ENCODE measurements around the gene MPRIP.
A peak's percentile ranks its signal among the peaks of the same experiment; 100 is the strongest.

Gene MPRIP

GRCh38 chr17:17104036-17104435 lies 61.8 kb downstream of the MPRIP start (continued):
- no peak for TF ChIP-seq ZNF704 (tag by site-specific recombination; IDR thresholded peaks at IDR 0.05)
- TF ChIP-seq ZNF174 (tag by site-specific recombination; IDR thresholded peaks at IDR 0.05): no peak
- TF ChIP-seq ZNF544 (tag by site-specific recombination; IDR thresholded peaks at IDR 0.05): no peak

GRCh38 chr17:17104494-17104893 lies 62.2 kb downstream of the MPRIP start:
- Histone ChIP-seq H3K27ac (ENCODE audit: extremely low read depth, low read depth, low read length) (no peak overlapping the region), H3K36me3 (ENCODE audit: control insufficient read depth in 2 of 2, insufficient read depth in 1 of 2, low read length in 2 of 2) (peaks cover 0 to 40% of the 10 kb centered on the region in 2 experiments; a peak in 1 of 3 replicates), H3K4me1 (ENCODE audit: control insufficient read depth, insufficient read depth, low read length) (peaks cover 6% of the 10 kb centered on the region), H3K9me3 (ENCODE audit: control insufficient read depth, insufficient read depth, low read depth, low read length) (no peaks in the 10 kb centered on the region), H3K4me3 (ENCODE audit: low read depth, low read length) (no peak overlapping the region)
- POLR2A ChIA-PET: no interaction called here
- CTCF ChIA-PET: no interaction called here
- TF ChIP-seq ZFHX2 (tag by site-specific recombination; conservative IDR thresholded peaks at IDR 0.05) (peak; percentile 90), EGR2 (tag by site-specific recombination; IDR thresholded peaks at IDR 0.05; ENCODE audit: low read depth) (peak; percentile 94), MYNN (tag by site-specific recombination; IDR thresholded peaks at IDR 0.05; ENCODE audit: borderline replicate concordance) (no peak)

- CTCF ChIA-PET: interaction anchor here (0.6 to 1.1 kb wide), 2 partner anchors 12 to 114 kb away, joined by 3 to 8 read pairs; no protein-coding TSS in a partner anchor
- H3K4me3 ChIP-seq (ENCODE audit: low read depth, low read length): no peak overlapping the region
- H3K27ac ChIP-seq (ENCODE audit: extremely low read depth, low read depth, low read length): no peak overlapping the region; the same call in 1 of the 2 replicates
- peaks cover 8% of the 10 kb centered on the region for H3K4me1 ChIP-seq (ENCODE audit: control insufficient read depth, insufficient read depth, low read length)
- H3K9me3 ChIP-seq (ENCODE audit: control insufficient read depth, insufficient read depth, low read depth, low read length): no peaks in the 10 kb centered on the region
- no peak for TF ChIP-seq GLIS2 (tag by site-specific recombination; IDR thresholded peaks at IDR 0.05)
- POLR2A ChIA-PET: no interaction called here
- H3K36me3 ChIP-seq (ENCODE audit: control insufficient read depth in 2 of 2, insufficient read depth in 1 of 2, low read length in 2 of 2): peaks cover 0 to 36% of the 10 kb centered on the region in 2 experiments; a peak in 1 of 3 replicates
These were observed 63.7 kb downstream of the MPRIP start for GRCh38 chr17:17105976-17106375.

GRCh38 chr17:17106756-17107155 lies 64.5 kb downstream of the MPRIP start:
- no peaks in the 10 kb centered on the region for H3K9me3 ChIP-seq (ENCODE audit: control insufficient read depth, insufficient read depth, low read depth, low read length)
- POLR2A ChIA-PET: no interaction called here
- peaks cover 8% of the 10 kb centered on the region for H3K4me1 ChIP-seq (ENCODE audit: control insufficient read depth, insufficient read depth, low read length)
- H3K4me3 ChIP-seq (ENCODE audit: low read depth, low read length): no peak overlapping the region
- TF ChIP-seq KLF16 (tag by site-specific recombination; IDR thresholded peaks at IDR 0.05): no peak
- no peak overlapping the region for H3K27ac ChIP-seq (ENCODE audit: extremely low read depth, low read depth, low read length)
- CTCF ChIA-PET: no interaction called here
- peaks cover 0 to 34% of the 10 kb centered on the region in 2 experiments; a peak in 1 of 3 replicates for H3K36me3 ChIP-seq (ENCODE audit: control insufficient read depth in 2 of 2, insufficient read depth in 1 of 2, low read length in 2 of 2)

- POLR2A ChIA-PET: no interaction called here
- peaks cover 0 to 31% of the 10 kb centered on the region in 2 experiments; a peak in 1 of 3 replicates for H3K36me3 ChIP-seq (ENCODE audit: control insufficient read depth in 2 of 2, insufficient read depth in 1 of 2, low read length in 2 of 2)
- CTCF ChIA-PET: no interaction called here
- H3K9me3 ChIP-seq (ENCODE audit: control insufficient read depth, insufficient read depth, low read depth, low read length): no peaks in the 10 kb centered on the region
- peaks cover 8% of the 10 kb centered on the region for H3K4me1 ChIP-seq (ENCODE audit: control insufficient read depth, insufficient read depth, low read length)
- H3K4me3 ChIP-seq (ENCODE audit: low read depth, low read length): no peak overlapping the region
- no peak overlapping the region for H3K27ac ChIP-seq (ENCODE audit: extremely low read depth, low read depth, low read length)
- TF ChIP-seq ZNF600 (tag by site-specific recombination; IDR thresholded peaks at IDR 0.05): peak; percentile 29; the same call in 1 of the 2 replicates
- no peak for TF ChIP-seq TRIM28 (IDR thresholded peaks at IDR 0.05; ENCODE audit: borderline replicate concordance, low read length)
These were observed 65.0 kb downstream of the MPRIP start for GRCh38 chr17:17107281-17107680.

- Histone ChIP-seq H3K4me1 (ENCODE audit: control insufficient read depth, insufficient read depth, low read length) (peaks cover 8% of the 10 kb centered on the region), H3K36me3 (ENCODE audit: control insufficient read depth in 2 of 2, insufficient read depth in 1 of 2, low read length in 2 of 2) (peaks cover 0 to 24% of the 10 kb centered on the region in 2 experiments; a peak in 1 of 3 replicates), H3K27ac (ENCODE audit: extremely low read depth, low read depth, low read length) (0 out of 2 replicates have a peak overlapping the region, but pooled peaks have one; percentile 22), H3K9me3 (ENCODE audit: control insufficient read depth, insufficient read depth, low read depth, low read length) (no peaks in the 10 kb centered on the region), H3K4me3 (ENCODE audit: low read depth, low read length) (no peak overlapping the region)
- TF ChIP-seq ZNF704 (tag by site-specific recombination; IDR thresholded peaks at IDR 0.05) (no peak), INSM2 (tag by site-specific recombination; IDR thresholded peaks at IDR 0.05) (no peak)
- ChIA-PET POLR2A (no interaction called here), CTCF (interaction anchor here (0.7 to 1.2 kb wide), 2 partner anchors 64 to 304 kb away, joined by 3 read pairs; no protein-coding TSS in a partner anchor)
These were observed 65.7 kb downstream of the MPRIP start for GRCh38 chr17:17107891-17108431.
